ENCODE data around the gene GPC5. TPM values are rescaled to one million over a fixed set of nuclear protein-coding genes. Genes with fewer than 3 reads are reported as not detected.

The GPC5 gene
- total RNA-seq, 3 donors from 2014 or later = 0.51 to 1.2 TPM; not detected in 1

- no peak for TF ChIP-seq CTCF (IDR thresholded peaks at IDR 0.05)
- Histone ChIP-seq H3K4me3 (no peak overlapping the region), H3K4me1 (ENCODE audit: low read depth) (no peaks in the 10 kb centered on the region), H3K9me3 (no peaks in the 10 kb centered on the region), H3K36me3 (ENCODE audit: low read depth) (no peaks in the 10 kb centered on the region)
- DNase-seq (no peak), ATAC-seq (no peak)
- intact Hi-C loops (cut with DNase I, micrococcal nuclease) = no loop called here
Measured at GRCh38 chr13:91716436-91717065, 318.1 kb downstream of the GPC5 start.

GRCh38 chr13:91719033-91719432 lies 320.6 kb downstream of the GPC5 start:
- no peak for TF ChIP-seq CTCF (IDR thresholded peaks at IDR 0.05)
- ATAC-seq (no peak), DNase-seq (no peak)
- H3K4me3 ChIP-seq = no peak overlapping the region
- no peaks in the 10 kb centered on the region for H3K9me3 ChIP-seq
- intact Hi-C loops (cut with DNase I, micrococcal nuclease) = no loop called here
- no peaks in the 10 kb centered on the region for H3K4me1 ChIP-seq (ENCODE audit: low read depth)
- H3K36me3 ChIP-seq (ENCODE audit: low read depth) = no peaks in the 10 kb centered on the region

GRCh38 chr13:91721413-91721812 lies 323.0 kb downstream of the GPC5 start:
- TF ChIP-seq CTCF (IDR thresholded peaks at IDR 0.05) = no peak
- DNase-seq (no peak), ATAC-seq (no peak)
- H3K36me3 ChIP-seq (ENCODE audit: low read depth) = no peaks in the 10 kb centered on the region
- no peak overlapping the region for H3K4me3 ChIP-seq
- intact Hi-C loops (cut with DNase I, micrococcal nuclease) = loop anchor here in 1 of 2 donors (10.0 kb wide), 1 partner anchor 347 kb away; no protein-coding TSS in a partner anchor
- no peaks in the 10 kb centered on the region for H3K9me3 ChIP-seq
- H3K4me1 ChIP-seq (ENCODE audit: low read depth) = no peaks in the 10 kb centered on the region

GRCh38 chr13:91722267-91722884 lies 324.0 kb downstream of the GPC5 start:
- no peak for TF ChIP-seq CTCF (IDR thresholded peaks at IDR 0.05)
- Histone ChIP-seq H3K4me3 (no peak overlapping the region), H3K9me3 (no peaks in the 10 kb centered on the region), H3K4me1 (ENCODE audit: low read depth) (no peaks in the 10 kb centered on the region), H3K36me3 (ENCODE audit: low read depth) (no peaks in the 10 kb centered on the region)
- intact Hi-C loops (cut with DNase I, micrococcal nuclease) = loop anchor here in 1 of 2 donors (10.0 kb wide), 1 partner anchor 348 kb away; no protein-coding TSS in a partner anchor
- ATAC-seq (no peak), DNase-seq (peak in 1 of 3 donors; percentile 14)

GRCh38 chr13:91724591-91724990 lies 326.2 kb downstream of the GPC5 start:
- no peak for ATAC-seq
- intact Hi-C loops (cut with DNase I, micrococcal nuclease) = loop anchor here in 1 of 2 donors (10.0 kb wide), 1 partner anchor 350 kb away; no protein-coding TSS in a partner anchor
- no peak for DNase-seq
- TF ChIP-seq CTCF (IDR thresholded peaks at IDR 0.05) = no peak
- H3K4me3 ChIP-seq = no peak overlapping the region
- H3K4me1 ChIP-seq (ENCODE audit: low read depth) = no peaks in the 10 kb centered on the region
- no peaks in the 10 kb centered on the region for H3K36me3 ChIP-seq (ENCODE audit: low read depth)
- H3K9me3 ChIP-seq = no peaks in the 10 kb centered on the region

Measured in mucosa of descending colon (tissue), 3 donors.